Middle frontal gyrus (tissue), 1 donor: ENCODE measurements around the gene ATP6V1C2.
"Not testable (repeated sequence)": the region's sequence is repeated elsewhere in the genome, so short reads cannot be mapped to it uniquely, and the experiment has no call there.

Experiments
- DNase-seq: peaks from one replicate; pipeline ENCODE4 v3.0.0-alpha.2; 2015; ENCODE audit warnings: low spot score; ENCODE audit errors: extremely low spot score

Gene ATP6V1C2

DNA sequence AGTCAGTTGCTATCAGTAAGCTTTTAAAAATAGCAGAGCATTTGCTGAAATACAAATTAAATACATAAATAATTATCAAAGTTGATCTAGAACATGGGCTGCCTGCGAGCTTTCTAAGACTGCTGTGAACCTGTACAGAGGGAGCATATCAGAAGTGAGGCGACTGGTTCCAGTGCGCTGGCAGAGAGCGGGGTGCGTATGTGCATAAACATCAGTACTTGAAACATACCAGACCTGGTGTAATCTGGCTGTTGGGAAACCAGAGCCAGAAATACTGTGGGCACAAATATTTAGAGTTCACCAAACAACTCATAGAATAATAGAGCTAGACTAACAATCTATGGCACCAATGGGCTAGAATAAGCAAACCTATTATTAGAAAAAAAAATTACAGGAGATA is 63.8 kb downstream of the ATP6V1C2 start:
- no peak for DNase-seq

DNA sequence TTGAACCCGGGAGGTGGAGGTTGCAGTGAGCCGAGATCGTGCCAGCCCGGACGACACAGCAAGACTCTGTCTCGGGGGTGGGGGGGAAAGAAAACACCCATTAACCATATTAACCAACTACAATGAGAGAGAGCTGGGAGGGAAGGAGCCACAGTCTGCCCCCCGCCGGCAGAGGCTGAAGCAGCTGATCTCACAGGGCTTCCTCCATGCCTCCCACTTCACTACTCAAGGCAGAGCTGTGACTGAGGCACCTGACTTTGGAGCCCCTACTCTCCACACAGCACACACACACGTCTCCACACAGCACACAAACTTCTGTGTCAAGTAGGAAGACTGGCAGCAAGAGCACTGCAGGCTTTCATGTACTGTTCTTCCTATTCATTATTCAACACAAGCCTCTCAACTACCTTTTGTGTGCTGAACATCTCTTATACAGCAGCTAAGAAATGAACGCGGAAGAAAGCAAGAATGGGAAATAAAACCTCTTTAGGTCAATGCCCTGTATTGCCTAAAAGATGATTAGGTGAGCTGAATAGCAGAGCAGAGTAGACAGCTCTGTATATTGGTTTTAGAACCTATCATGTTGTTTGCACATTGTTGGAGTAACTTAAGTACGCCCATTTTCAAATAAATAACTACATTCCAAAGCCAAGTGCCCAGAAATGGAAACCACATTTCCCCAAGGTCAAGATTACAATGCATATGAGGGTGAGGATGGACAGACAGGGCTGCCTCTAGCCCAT is 65.0 kb downstream of the ATP6V1C2 start:
- DNase-seq, result no peak

DNA sequence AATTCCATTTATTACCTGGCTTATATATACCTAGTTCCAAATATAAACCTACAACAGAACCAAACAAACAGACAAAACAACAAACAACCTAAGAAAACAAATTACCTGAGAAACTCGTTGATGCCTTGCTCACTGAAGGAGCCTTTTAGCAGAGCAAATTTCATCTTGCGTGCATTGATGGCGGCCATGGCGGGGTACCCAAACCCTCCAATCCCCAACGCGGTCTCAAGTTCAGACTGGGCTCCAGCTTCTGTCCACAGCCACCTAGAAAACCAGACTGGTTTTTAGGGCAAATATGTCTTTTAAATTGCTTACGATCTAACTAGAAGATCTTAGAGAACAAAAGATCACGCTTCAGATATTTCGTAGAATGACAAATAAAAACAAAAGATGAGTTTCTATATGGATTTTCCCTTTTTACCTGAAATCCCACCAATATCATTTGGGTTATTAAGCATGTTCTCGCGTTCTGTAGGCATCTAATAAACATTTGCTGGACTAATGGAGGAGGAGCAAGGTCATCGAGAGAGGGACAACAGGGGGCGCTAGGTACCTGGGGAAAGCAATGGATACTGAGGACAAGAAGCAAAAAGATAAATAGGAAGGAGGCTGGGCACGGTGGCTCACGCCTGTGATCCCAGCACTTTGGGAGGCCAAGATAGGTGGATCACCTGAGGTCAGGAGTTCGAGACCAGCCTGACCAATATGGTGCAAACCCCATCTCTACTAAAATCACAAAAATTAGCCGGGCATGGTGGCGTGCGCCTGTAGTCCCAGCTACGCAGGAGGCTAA is 65.9 kb downstream of the ATP6V1C2 start:
- no peak for DNase-seq

DNA sequence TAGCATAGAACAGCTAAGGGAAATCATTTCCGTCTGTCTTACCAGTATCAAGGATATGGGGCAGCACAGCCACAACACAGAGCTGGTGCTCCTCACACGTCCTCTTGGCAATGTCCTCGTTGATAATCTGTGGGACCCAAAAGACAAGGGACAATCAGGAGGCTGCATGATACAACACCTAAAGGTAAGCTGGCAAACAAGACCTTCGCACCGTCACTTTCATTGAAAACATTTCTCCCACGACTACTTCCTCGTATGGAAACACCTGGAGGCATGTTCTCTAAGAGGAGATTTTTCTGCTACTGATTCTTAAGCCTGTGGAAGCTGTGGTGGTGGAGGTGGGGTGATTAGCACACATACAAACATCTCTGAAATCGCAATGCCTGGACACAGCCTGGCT is 67.4 kb downstream of the ATP6V1C2 start:
- DNase-seq, result no peak

DNA sequence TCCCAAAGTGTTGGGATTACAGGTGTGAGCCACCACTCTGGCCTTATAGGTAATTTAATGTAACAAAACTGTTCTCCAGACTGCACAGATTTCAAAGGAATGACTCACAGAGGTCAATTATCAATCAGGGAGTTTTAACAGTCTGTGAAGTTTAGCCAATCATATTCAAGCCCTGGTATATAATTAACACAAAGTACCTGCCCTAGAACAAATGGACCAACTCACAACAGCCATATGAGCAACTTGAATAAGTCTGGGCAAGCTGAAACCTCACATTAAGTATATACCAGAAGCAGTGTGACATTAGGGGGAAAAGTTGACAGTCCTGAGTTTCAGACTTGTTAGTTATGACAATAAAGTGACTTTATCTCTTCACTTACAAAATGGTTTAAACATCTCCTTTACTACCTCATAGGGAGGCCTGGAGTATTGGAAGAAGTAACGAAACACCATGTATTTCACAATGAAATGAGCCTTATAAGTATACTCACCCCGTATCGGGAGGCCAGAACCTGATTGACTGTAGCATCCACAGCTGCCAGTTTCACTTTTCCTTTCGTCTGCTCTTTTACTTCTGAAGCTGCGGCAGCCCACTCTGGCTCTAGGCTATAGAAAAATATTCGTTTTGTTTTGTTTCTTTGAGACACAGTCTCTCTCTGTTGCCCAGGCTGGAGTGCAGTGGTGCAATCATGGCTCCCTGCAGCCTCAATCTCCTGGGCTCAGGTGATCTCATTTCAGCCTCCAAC is 69.0 kb downstream of the ATP6V1C2 start:
- no peak for DNase-seq

DNA sequence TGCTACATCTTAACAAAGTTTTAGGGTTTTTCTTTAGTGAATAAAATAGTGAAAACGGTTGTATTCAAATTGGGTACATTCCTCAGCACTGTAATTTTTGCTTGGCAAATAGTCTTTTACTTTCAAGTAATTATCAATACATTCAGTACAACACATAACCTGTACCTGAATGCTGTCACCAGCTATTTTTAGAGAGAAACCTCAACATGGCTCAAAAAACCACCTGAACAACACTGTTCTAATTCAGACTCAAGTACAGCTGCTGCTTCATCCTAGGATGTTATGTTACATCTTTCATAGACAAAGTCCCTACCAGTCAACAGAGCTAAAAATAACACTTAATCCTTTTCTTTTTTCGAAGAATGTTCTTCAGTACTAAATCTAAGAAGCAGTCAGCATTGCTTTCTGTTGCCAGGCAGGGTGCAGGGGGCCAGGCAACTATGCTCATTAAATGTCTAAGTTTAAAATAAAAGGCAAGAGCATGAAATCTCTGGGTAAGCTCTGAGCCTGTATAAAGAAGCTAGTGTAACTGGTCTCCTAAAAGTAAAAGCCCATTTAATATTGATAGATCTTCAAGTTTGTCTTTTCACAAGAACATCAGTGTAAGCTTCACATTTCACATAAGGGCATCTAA is 70.7 kb downstream of the ATP6V1C2 start:
- DNase-seq, result no peak

DNA sequence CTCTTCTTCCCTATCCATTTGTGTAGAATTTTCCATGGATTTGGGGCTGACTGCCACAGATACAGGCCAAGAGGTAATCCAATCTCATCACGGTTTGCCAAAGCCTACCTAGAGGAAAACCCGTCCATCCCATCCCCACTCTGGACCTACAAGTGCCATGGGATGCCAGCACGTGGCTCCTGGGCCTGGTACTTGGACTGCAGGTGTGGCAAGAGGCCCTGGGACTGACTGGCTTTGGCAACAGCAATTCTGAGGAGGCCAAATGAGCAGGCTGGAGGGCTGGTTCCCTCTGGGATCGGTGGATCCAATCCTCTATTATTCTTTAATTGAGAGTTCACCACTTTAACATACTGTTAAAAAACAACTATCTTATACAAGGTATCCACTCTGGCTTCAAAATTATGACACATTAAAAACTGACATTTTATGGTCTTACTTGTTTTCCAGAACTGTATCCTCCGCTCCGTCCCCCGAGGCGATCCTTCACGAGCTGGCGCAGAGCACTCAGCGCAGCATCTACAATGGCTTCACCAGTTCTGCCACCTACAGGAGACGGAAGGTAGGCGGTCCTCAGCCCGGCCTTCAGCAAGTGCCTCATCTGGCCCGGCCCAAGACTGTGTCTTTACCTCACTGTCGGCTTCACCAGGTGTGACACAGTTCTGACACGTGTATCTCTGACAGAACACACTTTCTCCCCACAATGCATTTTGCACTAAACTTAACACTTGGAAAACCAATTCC is 71.4 kb downstream of the ATP6V1C2 start:
- no peak for DNase-seq

DNA sequence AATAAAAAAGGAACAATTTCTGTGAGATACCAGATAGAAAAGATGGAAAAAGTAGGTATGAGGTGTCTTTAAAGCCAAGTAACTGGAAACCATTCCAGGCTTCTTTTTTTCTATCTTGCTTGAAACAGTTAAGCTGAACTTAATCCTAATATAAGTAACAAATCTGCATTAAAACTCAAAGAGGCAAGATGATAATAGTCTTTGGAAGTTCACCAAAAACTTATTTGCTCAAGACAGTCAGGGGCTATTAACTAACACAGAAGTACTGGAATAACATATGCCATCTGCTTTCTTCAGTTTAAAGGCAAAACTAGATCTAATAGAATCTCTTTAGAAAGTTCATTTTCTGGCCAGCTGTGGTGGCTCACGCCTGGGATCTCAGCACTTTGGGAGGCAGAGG is 72.4 kb downstream of the ATP6V1C2 start:
- no peak for DNase-seq

DNA sequence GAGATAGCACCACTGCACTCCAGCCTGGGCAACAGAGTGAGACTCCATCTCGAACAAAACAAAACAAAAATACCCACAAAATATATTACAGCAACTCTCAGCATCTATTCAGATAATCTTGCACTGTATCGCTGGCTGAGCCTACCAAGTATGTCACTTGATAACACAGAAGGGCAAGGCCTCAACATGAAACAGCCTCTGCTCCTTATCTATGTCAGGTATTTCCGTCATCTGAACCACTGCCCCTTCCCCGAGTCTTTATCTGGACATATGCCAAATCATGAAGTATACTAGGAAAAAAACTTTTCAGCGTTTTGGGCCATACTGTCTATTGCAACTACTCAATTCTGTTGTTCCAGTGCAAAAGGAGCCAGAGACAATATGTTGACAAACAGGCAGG is 73.4 kb downstream of the ATP6V1C2 start:
- DNase-seq, result no peak

DNA sequence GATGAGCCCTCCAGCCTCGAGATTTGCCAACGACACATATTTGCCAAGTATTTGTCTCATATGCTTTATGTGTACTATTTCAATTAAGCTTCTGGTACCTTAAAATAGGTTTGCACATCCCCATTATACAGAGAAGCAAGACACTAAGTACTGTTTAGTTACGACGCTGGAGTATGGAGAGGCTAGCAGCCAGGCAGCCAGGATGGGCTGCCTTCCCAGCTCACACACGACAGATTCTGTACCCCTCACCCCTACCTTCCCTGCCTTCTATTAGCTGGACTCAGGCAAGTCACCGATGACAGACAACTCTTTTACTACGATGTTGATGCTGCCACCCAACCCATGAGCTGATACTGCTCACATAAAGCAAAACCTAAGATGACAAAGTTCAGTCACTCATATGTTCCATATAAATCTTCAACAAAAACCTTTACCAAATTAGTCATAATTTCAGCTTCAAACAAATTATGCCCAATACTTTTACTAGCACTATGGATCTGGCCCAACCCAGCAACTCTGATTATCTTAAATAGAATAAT is 74.1 kb downstream of the ATP6V1C2 start:
- no peak for DNase-seq

DNA sequence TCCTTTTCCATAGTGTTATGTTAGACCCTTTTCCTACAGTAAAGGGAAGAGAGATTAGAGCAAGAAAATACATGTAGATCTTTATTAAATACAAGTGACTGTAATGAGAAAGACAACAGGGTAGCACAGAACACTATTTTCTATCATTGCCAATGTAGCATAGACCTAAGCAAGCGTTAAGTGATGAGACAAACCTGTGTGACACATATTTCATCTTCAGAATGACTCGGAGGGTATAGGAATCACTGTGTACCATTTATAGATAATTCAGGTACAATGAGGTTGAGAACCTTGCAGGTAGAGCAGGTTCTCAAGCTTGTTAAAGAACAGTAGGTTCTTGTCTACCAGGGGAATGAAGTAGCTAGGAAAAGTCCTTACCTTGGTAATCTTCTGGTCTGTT is 75.3 kb downstream of the ATP6V1C2 start:
- DNase-seq, result no peak

DNA sequence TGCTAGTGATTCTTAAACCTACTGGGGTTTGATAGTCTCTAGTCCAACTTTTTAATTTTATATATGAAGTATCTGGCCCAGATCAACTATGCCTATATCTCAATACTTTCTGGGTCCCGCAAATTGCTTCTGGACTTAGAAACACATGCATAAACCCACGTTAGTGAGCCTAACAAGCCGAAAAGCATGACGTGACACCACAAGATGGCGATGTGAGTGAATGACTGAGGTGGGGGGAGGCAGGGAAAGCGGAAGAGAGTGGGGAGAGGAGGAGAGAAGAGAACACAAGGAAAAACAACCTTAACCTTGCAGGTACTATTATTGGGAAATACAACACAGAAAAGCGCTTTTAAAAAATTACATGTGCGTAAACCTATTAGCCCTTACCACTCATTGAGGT is 77.4 kb downstream of the ATP6V1C2 start:
- DNase-seq, result no peak

DNA sequence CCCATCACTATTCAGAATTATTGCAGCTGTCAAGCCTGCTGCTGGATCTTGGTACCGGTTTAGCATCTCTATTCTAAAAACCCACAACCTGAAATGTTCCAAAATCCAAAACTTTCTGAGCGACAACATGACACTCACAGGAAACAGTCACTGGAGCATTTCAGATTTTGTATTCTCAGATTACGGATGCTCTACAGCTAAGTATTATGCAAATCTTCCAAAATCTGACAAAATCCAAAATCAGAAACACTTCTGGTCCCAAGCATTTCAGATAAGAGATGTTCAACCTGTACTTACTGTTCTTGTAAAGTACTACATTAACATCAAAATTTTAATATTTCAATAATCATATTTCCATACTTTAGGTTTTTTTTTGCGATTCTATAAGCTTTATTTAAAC is 78.7 kb downstream of the ATP6V1C2 start:
- no peak for DNase-seq

DNA sequence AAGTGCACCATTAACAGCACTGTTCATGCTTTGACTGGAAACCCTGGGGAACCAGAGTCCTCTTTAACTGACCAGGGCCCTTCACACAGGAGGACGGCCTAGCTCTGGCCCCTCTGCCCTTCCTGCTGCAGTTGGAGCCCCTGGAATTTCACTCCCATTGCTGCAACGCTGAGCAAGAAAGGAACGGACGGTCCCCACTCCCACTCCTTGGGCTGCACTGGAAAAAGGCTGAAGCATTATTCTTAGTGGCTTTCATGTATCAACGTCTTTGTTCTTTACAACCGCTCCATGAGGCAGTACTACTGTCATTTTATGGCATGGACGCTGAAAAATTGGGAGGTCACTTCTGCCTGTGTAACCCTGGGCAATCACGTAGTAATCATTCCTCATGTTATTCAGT is 81.2 kb downstream of the ATP6V1C2 start:
- no peak for DNase-seq

DNA sequence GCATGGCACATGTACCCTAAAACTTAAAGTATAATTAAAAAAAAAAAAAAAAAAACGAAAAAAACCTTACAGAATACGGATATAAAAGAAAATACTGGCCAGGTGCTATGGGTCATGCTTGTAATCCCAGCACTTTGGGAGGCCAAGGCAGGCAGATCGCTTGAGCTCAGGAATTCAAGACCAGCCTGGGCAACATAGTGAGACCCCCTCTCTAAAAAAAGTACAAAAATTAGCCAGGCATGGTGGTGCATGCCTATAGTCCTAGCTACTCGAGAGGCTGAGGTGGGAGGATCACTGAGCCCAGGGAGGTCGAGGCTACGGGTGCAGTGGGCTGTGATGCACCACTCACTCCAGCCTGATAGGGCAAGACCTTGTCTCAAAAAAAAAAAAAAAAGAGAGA is 84.6 kb downstream of the ATP6V1C2 start:
- DNase-seq, result not testable (repeated sequence)

DNA sequence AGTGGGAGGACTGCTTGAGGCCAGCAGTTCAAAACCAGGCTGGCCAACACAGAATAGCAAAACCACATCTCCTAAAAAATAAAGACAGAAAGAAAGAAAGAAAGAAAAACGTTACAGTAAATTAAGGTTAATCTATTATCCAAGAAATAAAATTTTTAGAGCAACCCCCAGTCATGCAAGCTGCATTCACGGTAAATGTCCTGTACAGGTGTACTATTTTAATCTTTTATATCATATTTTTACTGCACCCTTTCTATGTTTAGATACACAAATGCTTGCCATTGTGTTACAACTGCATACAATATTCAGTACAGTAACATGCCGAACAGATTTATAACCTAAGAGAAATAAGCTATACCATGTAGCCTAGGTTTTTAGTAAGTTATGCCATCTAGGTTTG is 85.1 kb downstream of the ATP6V1C2 start:
- DNase-seq, result no peak

DNA sequence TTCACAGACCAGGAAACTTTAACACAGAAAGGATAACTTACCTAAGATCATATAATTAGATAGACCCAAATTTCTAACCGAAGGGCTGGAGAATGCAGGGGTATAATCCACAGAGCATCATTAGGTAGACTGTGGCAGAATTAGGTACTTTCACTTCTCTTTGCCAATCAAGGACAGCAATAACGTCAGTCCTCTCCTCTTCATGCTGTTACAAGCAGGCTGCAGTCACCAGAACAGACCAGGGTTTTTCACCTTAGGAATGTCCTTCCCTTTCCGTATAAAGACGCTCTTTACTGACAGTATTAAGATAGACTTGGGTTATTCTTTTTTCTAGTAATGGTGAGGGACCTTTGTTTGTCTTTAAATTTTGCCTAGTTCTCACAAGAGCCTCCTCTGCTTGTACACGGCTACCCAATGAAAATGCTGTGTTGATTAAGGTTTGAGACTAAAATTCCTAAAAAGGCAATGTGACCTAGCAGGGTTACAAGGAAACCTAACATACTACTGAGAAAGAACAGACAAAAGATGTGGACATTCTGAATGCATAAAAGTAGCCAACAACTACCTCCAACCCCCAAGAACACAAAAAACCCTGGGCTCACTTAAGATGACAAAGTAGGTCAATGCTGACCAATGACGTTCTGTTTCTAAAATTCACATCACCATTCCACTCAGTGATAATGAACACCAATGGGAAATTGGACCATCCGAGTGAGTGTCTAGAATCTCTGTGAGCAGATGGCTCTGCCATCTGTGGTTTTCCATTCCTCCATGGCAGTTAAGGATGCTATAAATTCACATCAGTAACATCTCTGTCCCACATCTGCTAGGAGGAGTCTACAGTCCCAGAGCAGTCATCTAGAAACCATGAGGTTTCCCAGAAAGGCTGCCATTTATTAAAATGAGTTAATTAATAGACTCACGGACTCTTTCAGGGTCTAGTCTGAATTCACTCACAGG is 89.1 kb downstream of the ATP6V1C2 start:
- no peak for DNase-seq

DNA sequence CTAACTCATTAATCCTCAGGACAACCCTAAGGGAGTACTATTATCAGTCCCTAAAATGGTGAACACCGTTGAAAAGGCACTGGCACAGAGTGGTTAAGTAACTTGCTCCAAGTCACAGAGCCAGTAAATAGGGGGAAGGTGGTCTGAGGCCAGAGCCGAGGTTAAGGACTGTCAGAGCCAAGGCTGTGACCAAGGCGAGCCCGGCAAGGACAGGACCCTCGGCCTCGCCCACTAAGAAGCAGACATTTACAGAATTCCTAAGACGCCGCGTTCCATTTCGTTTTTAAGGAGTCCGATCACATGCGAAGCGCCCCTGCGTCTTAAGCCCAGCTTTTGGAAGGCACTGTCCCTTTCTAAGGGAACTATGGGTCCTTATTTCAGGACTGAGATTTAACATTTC is 90.1 kb downstream of the ATP6V1C2 start:
- DNase-seq, result no peak

DNA sequence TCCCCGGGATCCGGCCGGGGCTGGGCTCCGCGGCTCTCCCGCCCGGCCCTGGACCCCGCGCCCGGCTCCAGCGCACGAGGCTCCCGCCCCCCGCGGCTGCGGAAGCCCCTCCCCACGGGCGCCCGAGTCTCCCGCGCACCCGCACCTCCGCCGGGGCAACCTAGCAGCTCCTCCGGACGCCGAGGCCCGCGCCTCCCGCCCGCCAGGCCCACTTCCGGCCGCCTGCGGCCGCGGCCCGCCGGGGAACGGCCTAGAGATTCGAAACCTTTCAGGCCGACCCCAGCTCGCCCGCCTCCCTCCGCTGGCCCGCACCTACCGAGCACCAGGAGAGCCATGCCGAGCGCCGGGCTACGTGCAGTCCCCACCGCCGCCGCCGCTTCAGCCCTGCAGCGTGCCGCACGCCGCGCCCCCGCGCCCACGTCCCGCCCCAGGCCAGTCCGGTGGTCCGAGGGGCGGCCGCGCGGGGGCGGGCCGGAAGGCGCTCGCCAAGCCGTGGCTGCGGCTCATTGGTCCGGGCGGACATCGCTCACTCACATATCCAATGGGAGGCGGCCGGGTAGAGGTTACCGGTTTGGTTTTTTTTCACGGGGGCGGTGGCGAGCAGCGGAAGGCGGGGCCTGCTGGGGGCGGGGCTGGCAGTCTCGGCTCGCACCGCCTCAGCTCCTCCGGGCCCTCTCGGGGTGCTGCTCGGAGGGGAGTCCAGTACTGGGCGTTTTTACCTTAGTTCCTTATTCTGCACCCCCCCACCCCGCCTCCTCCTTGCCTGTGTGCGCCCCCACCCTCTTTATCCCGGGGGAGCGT is 91.1 kb downstream of the ATP6V1C2 start, which contains the start of gene PDIA6:
PDIA6 (minus strand) TSS at position 424 of the 801 bp plus-strand sequence; CDS start at position 335, 89 bp downstream.
- peak; percentile 92 for DNase-seq
